ENCODE measurements around the gene NELL1.

- TF ChIP-seq CTCF (conservative IDR thresholded peaks at IDR 0.05 in 1 of 2, IDR thresholded peaks at IDR 0.05 in 1 of 2; ENCODE audit: low read depth in 1 of 2, low read length in 2 of 2): peak; percentile 18 to 31
- TF ChIP-seq EZH2 (IDR thresholded peaks at IDR 0.05; ENCODE audit: low read length, missing control alignments): no peak
Measured at GRCh38 chr11:20672575-20672974, 3.2 kb downstream of the NELL1 start.
